ENCODE data around the gene AHI1.
"Not testable (repeated sequence)": the region's sequence is repeated elsewhere in the genome, so short reads cannot be mapped to it uniquely, and the experiment has no call there.

AHI1 gene

DNA sequence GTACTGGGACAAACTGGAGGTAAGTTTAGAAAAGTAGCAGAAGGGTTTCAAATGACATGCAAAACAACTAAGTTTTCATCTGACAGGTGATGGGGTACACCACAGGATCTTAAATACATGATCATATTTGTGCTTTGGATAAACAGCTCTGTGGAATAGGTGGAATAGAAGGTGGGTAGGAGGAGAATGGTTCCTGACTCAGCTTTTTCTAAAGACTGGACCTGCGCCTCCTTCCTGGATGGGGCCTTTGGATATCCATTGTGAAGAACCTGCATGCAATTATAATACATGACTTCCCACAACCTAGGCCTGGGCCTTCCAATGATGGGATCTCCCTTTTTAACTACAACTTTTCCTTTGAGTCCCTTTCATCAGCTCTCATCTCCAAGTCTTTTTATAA lies 145.9 kb downstream of the AHI1 start:
- no peaks in the 10 kb centered on the region for H4K20me1 ChIP-seq (ENCODE audit: insufficient read depth, low read length)
- no peak for DNase-seq
- H3K4me3 ChIP-seq (ENCODE audit: low read depth in 1 of 2, low read length in 2 of 2) = no peak overlapping the region
- no peak overlapping the region for H3K27ac ChIP-seq (ENCODE audit: low read length)
- peaks cover 29% of the 10 kb centered on the region for H3K4me1 ChIP-seq (ENCODE audit: insufficient read depth, low read length)
- no peak overlapping the region for H2AFZ ChIP-seq (ENCODE audit: low read depth, low read length)
- no peak for ATAC-seq (ENCODE audit: insufficient read depth, low read depth)
- H3K9ac ChIP-seq (ENCODE audit: low read depth, low read length) = no peak overlapping the region
- TF ChIP-seq, protein P1, sequence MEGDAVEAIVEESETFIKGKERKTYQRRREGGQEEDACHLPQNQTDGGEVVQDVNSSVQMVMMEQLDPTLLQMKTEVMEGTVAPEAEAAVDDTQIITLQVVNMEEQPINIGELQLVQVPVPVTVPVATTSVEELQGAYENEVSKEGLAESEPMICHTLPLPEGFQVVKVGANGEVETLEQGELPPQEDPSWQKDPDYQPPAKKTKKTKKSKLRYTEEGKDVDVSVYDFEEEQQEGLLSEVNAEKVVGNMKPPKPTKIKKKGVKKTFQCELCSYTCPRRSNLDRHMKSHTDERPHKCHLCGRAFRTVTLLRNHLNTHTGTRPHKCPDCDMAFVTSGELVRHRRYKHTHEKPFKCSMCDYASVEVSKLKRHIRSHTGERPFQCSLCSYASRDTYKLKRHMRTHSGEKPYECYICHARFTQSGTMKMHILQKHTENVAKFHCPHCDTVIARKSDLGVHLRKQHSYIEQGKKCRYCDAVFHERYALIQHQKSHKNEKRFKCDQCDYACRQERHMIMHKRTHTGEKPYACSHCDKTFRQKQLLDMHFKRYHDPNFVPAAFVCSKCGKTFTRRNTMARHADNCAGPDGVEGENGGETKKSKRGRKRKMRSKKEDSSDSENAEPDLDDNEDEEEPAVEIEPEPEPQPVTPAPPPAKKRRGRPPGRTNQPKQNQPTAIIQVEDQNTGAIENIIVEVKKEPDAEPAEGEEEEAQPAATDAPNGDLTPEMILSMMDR (IDR thresholded peaks at IDR 0.05; ENCODE audit: borderline replicate concordance, extremely low read depth, low read length, poor library complexity, severe bottlenecking) = no peak
- TF ChIP-seq EZH2 (IDR thresholded peaks at IDR 0.05; ENCODE audit: borderline replicate concordance, low read depth, low read length, severe bottlenecking) = no peak
- H3K9me3 ChIP-seq (ENCODE audit: insufficient read depth, low read length, severe bottlenecking) = no peaks in the 10 kb centered on the region
- H3K27me3 ChIP-seq (ENCODE audit: insufficient read depth, low read length, poor library complexity) = no peaks in the 10 kb centered on the region
- no peaks in the 10 kb centered on the region for H3K79me2 ChIP-seq (ENCODE audit: insufficient read depth, low read length)
- no peak overlapping the region for H3K4me2 ChIP-seq (ENCODE audit: insufficient read depth, low read length)
- no peaks in the 10 kb centered on the region for H3K36me3 ChIP-seq (ENCODE audit: insufficient read depth, low read length)

- no peak overlapping the region for H3K4me3 ChIP-seq (ENCODE audit: low read depth in 1 of 2, low read length in 2 of 2)
- no peaks in the 10 kb centered on the region for H4K20me1 ChIP-seq (ENCODE audit: insufficient read depth, low read length)
- H3K4me1 ChIP-seq (ENCODE audit: insufficient read depth, low read length) = peaks cover 66% of the 10 kb centered on the region
- H3K9ac ChIP-seq (ENCODE audit: low read depth, low read length) = peak overlapping the region; percentile 23; the same call in 1 of the 2 replicates
- no peaks in the 10 kb centered on the region for H3K36me3 ChIP-seq (ENCODE audit: insufficient read depth, low read length)
- TF ChIP-seq EZH2 (IDR thresholded peaks at IDR 0.05; ENCODE audit: borderline replicate concordance, low read depth, low read length, severe bottlenecking) = no peak
- TF ChIP-seq, protein P1 (IDR thresholded peaks at IDR 0.05; ENCODE audit: borderline replicate concordance, extremely low read depth, low read length, poor library complexity, severe bottlenecking) = no peak
- H3K79me2 ChIP-seq (ENCODE audit: insufficient read depth, low read length) = no peaks in the 10 kb centered on the region
- H3K9me3 ChIP-seq (ENCODE audit: insufficient read depth, low read length, severe bottlenecking) = no peaks in the 10 kb centered on the region
- no peaks in the 10 kb centered on the region for H3K27me3 ChIP-seq (ENCODE audit: insufficient read depth, low read length, poor library complexity)
- DNase-seq (no peak), ATAC-seq (ENCODE audit: insufficient read depth, low read depth) (no peak)
- no peak overlapping the region for H2AFZ ChIP-seq (ENCODE audit: low read depth, low read length)
- H3K4me2 ChIP-seq (ENCODE audit: insufficient read depth, low read length) = no peak overlapping the region
- H3K27ac ChIP-seq (ENCODE audit: low read length) = peak overlapping the region; percentile 94
These were observed 149.7 kb downstream of the AHI1 start for GRCh38 chr6:135347887-135348286.

GRCh38 chr6:135346747-135347146 lies 150.8 kb downstream of the AHI1 start:
- DNase-seq = peak; percentile 88
- ATAC-seq (ENCODE audit: insufficient read depth, low read depth) = peak; percentile 91
- TF ChIP-seq, protein P1 (IDR thresholded peaks at IDR 0.05; ENCODE audit: borderline replicate concordance, extremely low read depth, low read length, poor library complexity, severe bottlenecking) = no peak
- TF ChIP-seq EZH2 (IDR thresholded peaks at IDR 0.05; ENCODE audit: borderline replicate concordance, low read depth, low read length, severe bottlenecking) = no peak
- Histone ChIP-seq H3K4me2 (ENCODE audit: insufficient read depth, low read length) (peak overlapping the region; percentile 18), H3K27me3 (ENCODE audit: insufficient read depth, low read length, poor library complexity) (no peaks in the 10 kb centered on the region), H3K4me1 (ENCODE audit: insufficient read depth, low read length) (peaks cover 71% of the 10 kb centered on the region), H4K20me1 (ENCODE audit: insufficient read depth, low read length) (no peaks in the 10 kb centered on the region), H3K36me3 (ENCODE audit: insufficient read depth, low read length) (no peaks in the 10 kb centered on the region), H2AFZ (ENCODE audit: low read depth, low read length) (no peak overlapping the region), H3K27ac (ENCODE audit: low read length) (peak overlapping the region; percentile 94), H3K79me2 (ENCODE audit: insufficient read depth, low read length) (no peaks in the 10 kb centered on the region), H3K9me3 (ENCODE audit: insufficient read depth, low read length, severe bottlenecking) (no peaks in the 10 kb centered on the region), H3K9ac (ENCODE audit: low read depth, low read length) (peak overlapping the region; percentile 23; the same call in 1 of the 2 replicates), H3K4me3 (ENCODE audit: low read depth in 1 of 2, low read length in 2 of 2) (no peak overlapping the region)

DNA sequence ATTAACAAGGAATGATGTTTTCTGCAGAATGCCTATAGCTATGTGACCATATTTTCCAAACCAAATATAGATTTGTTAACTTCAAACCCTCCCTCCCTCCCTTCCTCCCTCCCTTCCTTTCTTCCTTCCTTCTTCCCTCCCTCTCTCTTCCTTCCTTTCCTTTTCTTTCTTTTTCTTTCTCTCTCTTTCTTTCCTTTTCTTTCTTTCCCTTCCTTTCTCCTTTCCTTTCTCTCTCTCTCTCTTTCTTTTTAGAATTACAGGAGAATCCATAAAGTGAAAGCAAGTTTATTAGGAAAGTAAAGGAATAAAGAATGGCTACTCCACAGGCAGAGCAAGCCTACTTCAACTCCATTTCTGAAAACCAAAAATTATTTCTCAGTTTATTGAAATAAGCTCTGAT lies 153.0 kb downstream of the AHI1 start:
- Histone ChIP-seq H3K27ac (ENCODE audit: low read length) (peak overlapping the region; percentile 94), H3K36me3 (ENCODE audit: insufficient read depth, low read length) (no peaks in the 10 kb centered on the region), H3K4me1 (ENCODE audit: insufficient read depth, low read length) (peaks cover 71% of the 10 kb centered on the region), H3K4me3 (ENCODE audit: low read depth in 1 of 2, low read length in 2 of 2) (no peak overlapping the region), H3K27me3 (ENCODE audit: insufficient read depth, low read length, poor library complexity) (no peaks in the 10 kb centered on the region), H3K4me2 (ENCODE audit: insufficient read depth, low read length) (no peak overlapping the region), H3K9ac (ENCODE audit: low read depth, low read length) (no peak overlapping the region), H3K79me2 (ENCODE audit: insufficient read depth, low read length) (no peaks in the 10 kb centered on the region), H4K20me1 (ENCODE audit: insufficient read depth, low read length) (no peaks in the 10 kb centered on the region), H2AFZ (ENCODE audit: low read depth, low read length) (no peak overlapping the region), H3K9me3 (ENCODE audit: insufficient read depth, low read length, severe bottlenecking) (peaks cover 8% of the 10 kb centered on the region)
- TF ChIP-seq EZH2 (IDR thresholded peaks at IDR 0.05; ENCODE audit: borderline replicate concordance, low read depth, low read length, severe bottlenecking) = no peak
- TF ChIP-seq, protein P1 (IDR thresholded peaks at IDR 0.05; ENCODE audit: borderline replicate concordance, extremely low read depth, low read length, poor library complexity, severe bottlenecking) = no peak
- ATAC-seq (ENCODE audit: insufficient read depth, low read depth) (no peak), DNase-seq (no peak)

- H3K36me3 ChIP-seq (ENCODE audit: insufficient read depth, low read length); H3K4me2 ChIP-seq (ENCODE audit: insufficient read depth, low read length); H3K79me2 ChIP-seq (ENCODE audit: insufficient read depth, low read length); H4K20me1 ChIP-seq (ENCODE audit: insufficient read depth, low read length); H3K27me3 ChIP-seq (ENCODE audit: insufficient read depth, low read length, poor library complexity); H3K9ac ChIP-seq (ENCODE audit: low read depth, low read length); H3K27ac ChIP-seq (ENCODE audit: low read length); H3K9me3 ChIP-seq (ENCODE audit: insufficient read depth, low read length, severe bottlenecking); H3K4me3 ChIP-seq (ENCODE audit: low read depth in 1 of 2, low read length in 2 of 2); DNase-seq; ATAC-seq (ENCODE audit: insufficient read depth, low read depth); H2AFZ ChIP-seq (ENCODE audit: low read depth, low read length): not testable (repeated sequence)
- H3K4me1 ChIP-seq (ENCODE audit: insufficient read depth, low read length) = peaks cover 25% of the 10 kb centered on the region
These were observed 157.6 kb downstream of the AHI1 start for GRCh38 chr6:135339920-135340319.
